Stimulated activated naive CD4-positive, alpha-beta T cell treated with Interleukin-2 at 50 U/mL for 16 hours (primary cell): Measurements from ENCODE around the gene RHBDD2.
"Not testable (repeated sequence)": the region's sequence is repeated elsewhere in the genome, so short reads cannot be mapped to it uniquely, and the experiment has no call there.

Experiments
- DNase-seq: peaks from one replicate; lab custom pipeline; 2025; lab: John Stamatoyannopoulos, UW

RHBDD2 gene

DNA sequence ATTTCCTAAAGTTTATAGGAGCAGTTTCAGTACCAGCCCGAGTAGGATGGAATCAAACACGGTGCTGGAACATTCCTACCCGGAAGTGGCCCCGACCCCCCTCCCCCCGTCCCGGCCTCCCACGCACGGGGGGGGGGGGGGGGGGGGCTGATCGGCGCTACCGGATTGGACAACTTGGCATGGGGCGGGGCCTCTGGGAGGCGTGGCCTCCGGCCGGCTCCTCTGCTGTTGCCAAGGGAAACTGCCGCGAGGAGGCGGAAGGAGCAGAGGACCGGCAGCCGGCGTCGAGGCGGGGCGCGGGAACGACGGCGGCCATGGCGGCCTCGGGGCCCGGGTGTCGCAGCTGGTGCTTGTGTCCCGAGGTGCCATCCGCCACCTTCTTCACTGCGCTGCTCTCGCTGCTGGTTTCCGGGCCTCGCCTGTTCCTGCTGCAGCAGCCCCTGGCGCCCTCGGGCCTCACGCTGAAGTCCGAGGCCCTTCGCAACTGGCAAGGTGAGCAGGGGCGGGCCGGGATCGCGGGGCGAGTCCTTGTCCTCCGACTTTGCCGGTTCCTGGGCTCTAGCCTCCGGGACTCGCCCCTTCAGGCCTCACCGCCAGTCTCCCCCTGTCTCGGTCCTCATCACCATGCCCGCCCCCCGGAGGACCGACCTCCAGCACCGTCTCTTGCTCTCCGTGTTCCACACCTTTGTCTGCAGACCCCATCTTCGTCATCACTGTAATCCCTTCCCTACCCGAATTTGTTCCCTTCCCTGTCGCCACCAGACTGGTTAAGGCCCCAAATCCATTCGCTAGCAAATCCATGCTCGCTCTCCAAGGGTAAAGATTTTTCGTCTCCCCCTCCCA, at the start of gene RHBDD2:
Gene RHBDD2 (plus strand): TSS at position 266 of the 843 bp plus-strand sequence. CDS start 49 bp downstream, at position 315.
- DNase-seq, result peak; percentile 95

DNA sequence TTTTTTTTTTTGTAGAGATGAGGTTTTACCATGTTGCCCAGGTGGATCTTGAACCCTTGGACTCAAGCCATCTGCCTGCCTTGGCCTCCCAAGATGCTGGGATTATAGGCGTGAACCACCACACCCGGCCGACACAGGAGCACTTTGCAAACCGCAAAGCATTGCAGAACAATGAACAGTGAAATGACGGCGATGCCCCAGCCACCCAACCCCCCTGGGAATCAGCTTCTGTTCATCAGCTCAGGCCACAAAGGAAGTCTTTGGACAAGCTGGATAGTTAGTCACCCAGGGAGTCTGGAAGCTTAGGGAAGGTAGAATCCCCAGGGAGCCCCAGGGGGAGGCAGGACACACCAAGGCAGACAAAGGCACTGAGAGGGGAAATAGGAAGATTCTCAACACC, 49.2 kb upstream of the RHBDD2 start:
- DNase-seq, result not testable (repeated sequence)

DNA sequence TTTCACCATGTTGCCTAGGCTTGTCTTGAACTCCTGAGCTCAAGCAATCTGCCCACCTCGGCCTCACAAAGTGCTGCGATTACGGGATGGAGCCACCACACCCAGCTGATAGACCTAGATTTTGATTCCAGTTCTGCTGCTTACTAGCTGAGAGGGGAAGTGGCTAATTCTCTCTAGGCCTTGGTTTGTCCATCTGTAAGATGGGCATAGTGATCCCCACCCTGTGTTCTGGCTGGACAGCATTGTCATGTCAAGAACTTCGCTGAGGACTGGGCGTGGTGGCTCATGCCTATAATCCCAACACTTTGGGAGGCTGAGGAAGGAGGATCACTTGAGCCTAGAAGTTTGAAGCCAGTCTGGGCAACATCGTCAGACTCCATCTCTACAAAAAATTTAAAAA, 47.9 kb upstream of the RHBDD2 start:
- no peak for DNase-seq

DNA sequence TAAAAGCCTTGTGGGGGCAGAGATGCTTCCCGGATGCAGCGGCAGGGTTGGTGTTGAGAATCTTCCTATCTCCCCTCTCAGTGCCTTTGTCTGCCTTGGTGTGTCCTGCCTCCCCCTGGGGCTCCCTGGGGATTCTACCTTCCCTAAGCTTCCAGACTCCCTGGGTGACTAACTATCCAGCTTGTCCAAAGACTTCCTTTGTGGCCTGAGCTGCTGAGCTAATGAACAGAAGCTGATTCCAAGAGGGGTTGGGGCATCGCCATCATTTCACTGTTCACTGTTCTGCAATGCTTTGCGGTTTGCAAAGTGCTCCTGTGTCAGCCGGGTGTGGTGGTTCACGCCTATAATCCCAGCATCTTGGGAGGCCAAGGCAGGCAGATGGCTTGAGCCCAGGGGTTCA, 45.2 kb upstream of the RHBDD2 start:
- DNase-seq, result not testable (repeated sequence)

- DNase-seq, result no peak
Observed at GRCh38 chr7:75835688-75836285, 43.0 kb upstream of the RHBDD2 start.

- DNase-seq, result no peak
Observed at GRCh38 chr7:75836798-75837197, 42.0 kb upstream of the RHBDD2 start.

GRCh38 chr7:75838281-75838930, 40.4 kb upstream of the RHBDD2 start:
- not testable (repeated sequence) for DNase-seq

- DNase-seq, result no peak
Observed at GRCh38 chr7:75840029-75840428, 38.8 kb upstream of the RHBDD2 start.

DNA sequence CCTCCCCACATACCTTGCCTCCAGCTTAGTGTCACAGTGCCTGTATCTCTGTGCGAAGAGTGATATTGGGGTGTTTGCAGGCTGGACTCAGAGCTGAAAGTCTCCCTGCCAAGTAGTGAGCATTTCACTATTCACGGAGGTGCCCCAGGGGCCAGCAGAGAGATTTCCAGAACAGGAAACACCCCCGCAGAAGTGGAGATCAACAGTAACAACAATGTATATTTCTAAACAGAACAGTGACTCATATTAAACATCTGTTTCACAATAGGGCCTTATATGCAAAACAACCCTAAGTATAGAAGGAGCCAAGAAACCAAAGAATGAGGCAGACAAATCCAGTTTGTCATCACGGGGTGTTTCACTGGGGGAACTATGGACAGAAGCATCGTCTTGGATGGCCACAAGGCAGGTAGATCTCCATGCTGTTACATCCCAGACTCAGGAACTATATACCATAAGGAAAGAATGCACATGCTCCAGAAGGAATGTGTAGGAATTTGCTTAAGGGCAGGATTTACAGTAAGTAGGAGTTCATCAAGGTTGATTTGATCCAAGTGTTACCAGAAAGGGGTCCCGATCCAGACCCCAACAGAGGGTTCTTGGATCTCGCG, 35.9 kb upstream of the RHBDD2 start:
- peak; percentile 49 for DNase-seq

GRCh38 chr7:75843613-75844116, 35.2 kb upstream of the RHBDD2 start:
- DNase-seq, result no peak

GRCh38 chr7:75844158-75844557, 34.7 kb upstream of the RHBDD2 start:
- no peak for DNase-seq

GRCh38 chr7:75845132-75845531, 33.7 kb upstream of the RHBDD2 start:
- DNase-seq, result not testable (repeated sequence)

DNA sequence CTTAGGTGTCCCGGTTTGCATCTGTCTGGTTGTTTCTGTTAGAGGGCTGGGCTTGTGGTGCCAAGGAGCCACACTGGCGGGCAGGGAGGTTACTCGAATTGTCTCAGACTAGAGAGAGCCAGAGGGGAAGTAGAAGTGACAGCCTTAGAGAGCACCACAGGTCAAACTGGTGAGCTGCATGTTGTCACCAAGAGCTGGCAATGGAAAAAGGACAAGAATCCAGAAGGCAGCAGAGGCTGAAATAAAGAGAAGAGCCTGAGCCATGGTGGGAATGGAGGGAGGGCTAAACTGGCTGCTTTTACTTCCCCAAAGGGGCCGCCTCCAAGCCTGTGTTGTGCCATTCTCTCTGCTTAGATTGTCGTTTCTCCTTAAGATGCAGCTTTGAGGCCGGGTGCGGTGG, 31.1 kb upstream of the RHBDD2 start:
- no peak for DNase-seq

GRCh38 chr7:75849573-75849972, 29.3 kb upstream of the RHBDD2 start:
- no peak for DNase-seq

DNA sequence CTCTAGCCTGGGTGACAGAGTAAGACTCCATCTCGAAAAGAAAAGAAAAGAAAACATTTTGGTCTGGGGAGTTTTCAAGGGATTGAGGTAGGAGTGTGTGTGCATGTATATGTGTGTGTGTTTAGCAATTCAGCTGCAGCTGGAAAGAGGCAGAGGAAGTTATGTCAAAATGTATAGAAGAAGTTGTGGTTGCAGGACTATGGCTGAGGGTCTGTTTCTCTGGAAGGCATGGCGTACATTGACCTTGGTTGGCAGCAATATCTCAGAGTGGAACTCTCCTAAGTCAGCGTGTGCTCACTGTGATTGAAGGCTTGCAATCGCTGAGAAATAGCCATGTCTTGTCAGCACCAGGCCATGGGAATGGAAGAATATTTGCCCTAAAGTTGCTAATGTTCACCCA, 28.6 kb upstream of the RHBDD2 start:
- no peak for DNase-seq

DNA sequence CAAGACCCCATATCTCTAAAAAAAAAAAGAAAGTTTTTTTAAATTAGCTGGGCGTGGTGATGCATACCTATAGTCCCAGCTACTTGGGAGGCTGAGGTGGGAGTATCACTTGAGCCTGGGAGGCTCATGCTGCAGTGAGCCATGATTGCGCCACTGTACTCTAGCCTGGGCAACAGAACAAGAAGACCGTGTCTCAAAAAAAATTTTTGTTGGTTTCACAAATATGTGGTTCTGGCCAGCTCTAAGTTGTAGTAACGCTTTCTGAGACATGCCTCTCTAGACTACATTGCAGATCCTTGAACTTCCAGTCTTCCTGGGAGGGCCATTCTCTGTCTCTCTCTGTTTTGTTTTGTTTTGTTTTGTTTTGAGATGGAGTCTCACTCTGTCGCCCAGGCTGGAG, 24.6 kb upstream of the RHBDD2 start:
- no peak for DNase-seq

GRCh38 chr7:75854813-75855345, 24.0 kb upstream of the RHBDD2 start:
- not testable (repeated sequence) for DNase-seq

GRCh38 chr7:75856536-75856935, 22.3 kb upstream of the RHBDD2 start:
- no peak for DNase-seq

- DNase-seq, result no peak
Observed at GRCh38 chr7:75858410-75858809, 20.4 kb upstream of the RHBDD2 start.

DNA sequence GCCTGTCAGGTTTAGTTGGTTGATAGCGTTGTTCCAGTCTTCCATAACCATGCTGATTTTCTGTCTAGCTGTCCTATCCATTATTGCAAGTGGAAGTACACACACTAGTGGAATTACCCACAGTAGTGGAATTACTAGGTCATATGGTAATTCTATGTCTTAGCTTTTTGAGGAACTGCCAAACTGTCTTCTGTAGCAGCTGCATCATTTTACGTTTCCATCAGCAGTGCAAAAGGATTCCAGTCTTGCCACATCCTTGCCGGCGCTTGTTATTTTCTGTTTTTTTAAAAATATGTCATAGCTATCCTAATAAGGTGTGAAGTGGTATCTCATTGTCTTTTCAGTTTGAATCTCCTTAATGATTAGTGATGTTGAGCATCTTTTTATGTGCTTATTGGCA, 17.2 kb upstream of the RHBDD2 start:
- no peak for DNase-seq

- DNase-seq, result not testable (repeated sequence)
Observed at GRCh38 chr7:75864251-75864650, 14.6 kb upstream of the RHBDD2 start.

- DNase-seq, result no peak
Observed at GRCh38 chr7:75866114-75866488, 12.7 kb upstream of the RHBDD2 start.
